K562 (cell line): ENCODE results near the gene FOXL2NB. TPM values are rescaled to one million over a fixed set of nuclear protein-coding genes. Genes with fewer than 3 reads are reported as not detected.

Experiments
- BRD9 ChIP-seq: fragments of 450-650 bp; IDR thresholded peaks from 2 replicates; pipeline ENCODE4 v1.6.1; 2018; ENCODE audit warnings: low read depth; ENCODE audit not compliant: partially characterized antibody
- CBFA2T2 ChIP-seq: fragments of 450-650 bp; conservative IDR thresholded peaks from 2 replicates; pipeline ENCODE4 v1.6.1; 2017; ENCODE audit warnings: mild to moderate bottlenecking
- CREM ChIP-seq: IDR thresholded peaks from 2 replicates; pipeline ENCODE4 v1.6.1; 2014; ENCODE audit warnings: antibody characterized with exemption, low read depth
- FOSL1 ChIP-seq: fragments of 200-800 bp; sonication (Bioruptor generic); conservative IDR thresholded peaks from 2 replicates; pipeline ENCODE4 v1.6.1; 2016; ENCODE audit warnings: missing genetic modification characterization, missing compliant biosample characterization
- LEF1 ChIP-seq: fragments of 450-650 bp; IDR thresholded peaks from 2 replicates; pipeline ENCODE4 v1.6.1; 2016; ENCODE audit warnings: mild to moderate bottlenecking
- NBN ChIP-seq: fragments of 450-650 bp; IDR thresholded peaks from 2 replicates; pipeline ENCODE4 v1.6.1; 2016; ENCODE audit warnings: low read depth, mild to moderate bottlenecking
- POLR2B ChIP-seq: fragments of 450-650 bp; IDR thresholded peaks from 2 replicates; pipeline ENCODE4 v1.6.1; 2018; ENCODE audit warnings: low read depth; ENCODE audit not compliant: partially characterized antibody
- SMARCA4 ChIP-seq: fragments of 450-650 bp; IDR thresholded peaks from 2 replicates; pipeline ENCODE4 v1.6.1; 2016
- XRCC5 ChIP-seq: fragments of 200-400 bp; formaldehyde crosslinking; IDR thresholded peaks from 2 replicates; pipeline ENCODE4 v1.6.1; 2017; ENCODE audit warnings: low read depth, mild to moderate bottlenecking, low read length
- ZFPM2 ChIP-seq: fragments of 250-450 bp; sonication (Bioruptor Pico); IDR thresholded peaks from 2 replicates; pipeline ENCODE4 v1.5.1; 2022; ENCODE audit warnings: mild to moderate bottlenecking
- ZNF561 ChIP-seq: fragments of 450-650 bp; formaldehyde crosslinking; conservative IDR thresholded peaks from 2 replicates; pipeline ENCODE4 v1.4.0; 2020; ENCODE audit warnings: mild to moderate bottlenecking, moderate library complexity
- polyA plus RNA-seq, 8 experiments: library from polyadenylated mRNA; depleted of rRNA in 4 of 8; stranded (reverse) in 5 of 8; unstranded in 3 of 8; fragments of >200 nt; fragmentation: Nextera tagmentation in 2 of 8; fragmentation: Illumina TruSeq in 1 of 8; extraction: Ambion mirVana in 2 of 8; extraction: Trizol in 1 of 8; gene quantifications; 2 replicates each; pipeline versions ENCODE4 v1.2.1 to v1.2.3, GENCODE V29; 2011 to 2014; ENCODE audit warnings: inconsistent platforms in 1 of 8, missing spikeins in 1 of 8
- total RNA-seq, 7 experiments: library from RNA; depleted of rRNA in 6 of 7; stranded (reverse); fragments of >200 nt in 6 of 7; fragmentation: Illumina TruSeq in 2 of 7; extraction: Trizol in 2 of 7; gene quantifications; 2 replicates each; pipeline versions ENCODE4 v1.2.1 to v1.2.3, GENCODE V29; 2011 to 2021; ENCODE audit warnings: low replicate concordance in 1 of 7
- TF ChIP-seq, protein P1 (sequence below): fragments of 450-650 bp; formaldehyde crosslinking; IDR thresholded peaks from 2 replicates; pipeline ENCODE4 v1.4.0; 2020; ENCODE audit warnings: mild to moderate bottlenecking, moderate library complexity
- TF ChIP-seq, protein P2 (sequence below): fragments of 250-450 bp; sonication (Bioruptor Pico); IDR thresholded peaks from 2 replicates; pipeline ENCODE4 v1.6.1; 2021; ENCODE audit warnings: mild to moderate bottlenecking
- TF ChIP-seq, protein P3 (sequence below), 2 experiments: fragments of 450-650 bp in 1 of 2; sonication (generic) in 1 of 2; formaldehyde crosslinking in 1 of 2; IDR thresholded peaks in 1 of 2; conservative IDR thresholded peaks in 1 of 2; 2 replicates each; pipeline versions ENCODE4 v1.6.1 to v1.8.1; 2016 to 2023; ENCODE audit warnings: mild to moderate bottlenecking in 2 of 2, moderate library complexity in 2 of 2, inconsistent platforms in 1 of 2, missing genetic modification reagents in 1 of 2

Gene FOXL2NB
- total and polyA plus RNA-seq, 9 of the 15 experiments (the other 6 are each of a cell fraction or from before 2014, with no cell fraction given), result 0.71 to 17.4 (median 9.0) TPM

DNA sequence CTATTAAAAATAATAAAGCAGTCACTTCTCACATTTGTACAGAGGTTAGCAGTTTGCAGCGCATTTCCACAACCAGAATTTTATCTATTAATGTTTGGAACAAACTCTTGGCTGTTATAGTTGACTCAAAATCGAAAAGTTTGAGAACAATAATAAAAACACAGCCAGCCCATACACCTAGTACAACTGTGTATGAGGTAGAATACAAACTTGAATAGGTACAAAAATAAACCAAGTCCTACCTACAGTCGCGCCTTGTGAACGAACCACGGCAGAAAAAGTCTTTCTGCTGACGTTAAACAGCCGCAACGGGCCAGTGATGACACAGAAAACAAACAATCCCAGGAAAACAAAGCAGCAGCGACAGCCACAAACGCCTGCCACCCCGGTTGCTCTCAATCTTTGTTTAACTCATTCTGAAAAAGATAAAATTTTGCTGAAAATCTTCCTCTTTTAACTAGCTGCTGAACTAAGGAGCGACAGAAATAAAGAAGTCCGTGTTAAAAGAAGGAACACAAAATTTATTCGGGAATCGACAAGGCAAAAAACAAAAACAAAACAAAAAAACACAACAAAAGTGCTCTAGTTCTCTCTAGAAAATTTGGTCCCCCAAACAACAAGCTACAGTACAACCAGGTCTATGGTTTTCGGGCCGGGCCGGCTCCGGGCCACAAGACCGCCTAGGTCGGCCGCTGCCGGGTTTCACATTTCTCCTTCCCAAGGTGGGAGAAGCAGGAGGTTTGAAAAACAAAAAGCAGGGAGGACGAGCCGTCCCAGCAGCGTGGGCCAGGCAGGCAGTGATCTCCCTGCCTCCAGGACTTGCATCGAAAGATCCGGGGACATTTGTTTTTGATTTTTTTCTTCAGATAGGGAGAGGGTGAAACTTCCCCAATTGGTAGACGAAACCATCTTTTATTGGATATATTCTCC, 3.0 kb upstream of the FOXL2NB start (continued):
- TF ChIP-seq POLR2B, result peak; percentile 32
- TF ChIP-seq BRD9, result peak; percentile 35
- no peak for TF ChIP-seq CBFA2T2
- TF ChIP-seq, protein P1, sequence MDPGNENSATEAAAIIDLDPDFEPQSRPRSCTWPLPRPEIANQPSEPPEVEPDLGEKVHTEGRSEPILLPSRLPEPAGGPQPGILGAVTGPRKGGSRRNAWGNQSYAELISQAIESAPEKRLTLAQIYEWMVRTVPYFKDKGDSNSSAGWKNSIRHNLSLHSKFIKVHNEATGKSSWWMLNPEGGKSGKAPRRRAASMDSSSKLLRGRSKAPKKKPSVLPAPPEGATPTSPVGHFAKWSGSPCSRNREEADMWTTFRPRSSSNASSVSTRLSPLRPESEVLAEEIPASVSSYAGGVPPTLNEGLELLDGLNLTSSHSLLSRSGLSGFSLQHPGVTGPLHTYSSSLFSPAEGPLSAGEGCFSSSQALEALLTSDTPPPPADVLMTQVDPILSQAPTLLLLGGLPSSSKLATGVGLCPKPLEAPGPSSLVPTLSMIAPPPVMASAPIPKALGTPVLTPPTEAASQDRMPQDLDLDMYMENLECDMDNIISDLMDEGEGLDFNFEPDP (CRISPR knock-in tag), result no peak
- TF ChIP-seq, protein P2, sequence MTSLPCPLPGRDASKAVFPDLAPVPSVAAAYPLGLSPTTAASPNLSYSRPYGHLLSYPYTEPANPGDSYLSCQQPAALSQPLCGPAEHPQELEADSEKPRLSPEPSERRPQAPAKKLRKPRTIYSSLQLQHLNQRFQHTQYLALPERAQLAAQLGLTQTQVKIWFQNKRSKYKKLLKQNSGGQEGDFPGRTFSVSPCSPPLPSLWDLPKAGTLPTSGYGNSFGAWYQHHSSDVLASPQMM (CRISPR knock-in tag), result no peak
- peak; percentile 59 for TF ChIP-seq NBN
- no peak for TF ChIP-seq ZNF561 (CRISPR knock-in tag)
- TF ChIP-seq, protein P3, sequence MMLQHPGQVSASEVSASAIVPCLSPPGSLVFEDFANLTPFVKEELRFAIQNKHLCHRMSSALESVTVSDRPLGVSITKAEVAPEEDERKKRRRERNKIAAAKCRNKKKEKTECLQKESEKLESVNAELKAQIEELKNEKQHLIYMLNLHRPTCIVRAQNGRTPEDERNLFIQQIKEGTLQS (IDR thresholded peaks at IDR 0.05), result peak; percentile 71; the same call in 1 of the 2 replicates
- TF ChIP-seq, protein P3 (CRISPR knock-in tag; conservative IDR thresholded peaks at IDR 0.05), result no peak
- TF ChIP-seq FOSL1, result peak; percentile 71
- TF ChIP-seq LEF1, result no peak
- no peak for TF ChIP-seq ZFPM2 (CRISPR knock-in tag)
- no peak for TF ChIP-seq XRCC5
- peak; percentile 36; the same call in 1 of the 2 replicates for TF ChIP-seq SMARCA4
- peak; percentile 84 for TF ChIP-seq CREM
